ENCODE measurements around the gene DIDO1. TPM values are rescaled to one million over a fixed set of nuclear protein-coding genes. Genes with fewer than 3 reads are reported as not detected.

The DIDO1 gene
- total RNA-seq, 2 experiments from 2014 or later = 65.1 to 70.6 TPM

- Histone ChIP-seq H4K20me1 (ENCODE audit: insufficient read depth, low read length) (no peaks in the 10 kb centered on the region), H2AFZ (ENCODE audit: low read length) (no peak overlapping the region), H3K27ac (ENCODE audit: low read depth, low read length, poor library complexity, severe bottlenecking) (no peak overlapping the region), H3K4me3 (ENCODE audit: low read depth, low read length, poor library complexity, severe bottlenecking) (no peak overlapping the region), H3K9me2 (ENCODE audit: insufficient read depth, low read length) (no peaks in the 10 kb centered on the region), H3K4me2 (ENCODE audit: low read length) (no peak overlapping the region), H3K4me1 (ENCODE audit: insufficient read depth, low read length, poor library complexity, severe bottlenecking) (no peaks in the 10 kb centered on the region), H3K79me2 (ENCODE audit: insufficient read depth, low read depth, low read length) (no peaks in the 10 kb centered on the region), H3K9me3 (ENCODE audit: low read length) (no peaks in the 10 kb centered on the region), H3K36me3 (ENCODE audit: insufficient read depth, low read length) (peaks cover 67% of the 10 kb centered on the region)
- ChIA-PET POLR2A (interaction anchor here (0.7 kb wide), 1 partner anchor 24 kb away, joined by 3 read pairs; the partner anchor contains the start of gene TCFL5), CTCF (ENCODE audit: unreplicated experiment) (no interaction called here)
- intact Hi-C loops (cut with micrococcal nuclease; ENCODE audit: unreplicated experiment) = no loop called here
- BruUV-seq (replicated peaks) = no TSS peak
- no peak for DNase-seq (ENCODE audit: low spot score)
- TF ChIP-seq EZH2phosphoT487 (IDR thresholded peaks at IDR 0.05; ENCODE audit: borderline replicate concordance, low read depth, low read length) (no peak), CTCF (conservative IDR thresholded peaks at IDR 0.05; ENCODE audit: low read length) (no peak)
These were observed 41.0 kb downstream of the DIDO1 start for GRCh38 chr20:62885046-62885895.

- CTCF ChIA-PET (ENCODE audit: unreplicated experiment) = no interaction called here
- H3K9me3 ChIP-seq (ENCODE audit: low read length) = no peaks in the 10 kb centered on the region
- no peak for DNase-seq (ENCODE audit: low spot score)
- POLR2A ChIA-PET = no interaction called here
- BruUV-seq (replicated peaks) = no TSS peak
- no peaks in the 10 kb centered on the region for H4K20me1 ChIP-seq (ENCODE audit: insufficient read depth, low read length)
- no peak overlapping the region for H3K4me2 ChIP-seq (ENCODE audit: low read length)
- H3K9me2 ChIP-seq (ENCODE audit: insufficient read depth, low read length) = no peaks in the 10 kb centered on the region
- no peak overlapping the region for H3K27ac ChIP-seq (ENCODE audit: low read depth, low read length, poor library complexity, severe bottlenecking)
- no peak overlapping the region for H2AFZ ChIP-seq (ENCODE audit: low read length)
- peaks cover 66% of the 10 kb centered on the region for H3K36me3 ChIP-seq (ENCODE audit: insufficient read depth, low read length)
- no peak overlapping the region for H3K4me3 ChIP-seq (ENCODE audit: low read depth, low read length, poor library complexity, severe bottlenecking)
- intact Hi-C loops (cut with micrococcal nuclease; ENCODE audit: unreplicated experiment) = no loop called here
- H3K4me1 ChIP-seq (ENCODE audit: insufficient read depth, low read length, poor library complexity, severe bottlenecking) = no peaks in the 10 kb centered on the region
- TF ChIP-seq CTCF (conservative IDR thresholded peaks at IDR 0.05; ENCODE audit: low read length) (no peak), EZH2phosphoT487 (IDR thresholded peaks at IDR 0.05; ENCODE audit: borderline replicate concordance, low read depth, low read length) (no peak)
- H3K79me2 ChIP-seq (ENCODE audit: insufficient read depth, low read depth, low read length) = no peaks in the 10 kb centered on the region
These were observed 41.7 kb downstream of the DIDO1 start for GRCh38 chr20:62884556-62884955.

GRCh38 chr20:62882426-62882825, 43.9 kb downstream of the DIDO1 start:
- H3K4me2 ChIP-seq (ENCODE audit: low read length) = no peak overlapping the region
- BruUV-seq (replicated peaks) = no TSS peak
- H3K9me3 ChIP-seq (ENCODE audit: low read length) = no peaks in the 10 kb centered on the region
- no peak for TF ChIP-seq CTCF (conservative IDR thresholded peaks at IDR 0.05; ENCODE audit: low read length)
- no peak for TF ChIP-seq EZH2phosphoT487 (IDR thresholded peaks at IDR 0.05; ENCODE audit: borderline replicate concordance, low read depth, low read length)
- DNase-seq (ENCODE audit: low spot score) = no peak
- H3K4me1 ChIP-seq (ENCODE audit: insufficient read depth, low read length, poor library complexity, severe bottlenecking) = no peaks in the 10 kb centered on the region
- ChIA-PET CTCF (ENCODE audit: unreplicated experiment) (no interaction called here), POLR2A (no interaction called here)
- no peak overlapping the region for H3K27ac ChIP-seq (ENCODE audit: low read depth, low read length, poor library complexity, severe bottlenecking)
- no peaks in the 10 kb centered on the region for H3K9me2 ChIP-seq (ENCODE audit: insufficient read depth, low read length)
- intact Hi-C loops (cut with micrococcal nuclease; ENCODE audit: unreplicated experiment) = no loop called here
- H2AFZ ChIP-seq (ENCODE audit: low read length) = no peak overlapping the region
- H4K20me1 ChIP-seq (ENCODE audit: insufficient read depth, low read length) = no peaks in the 10 kb centered on the region
- H3K4me3 ChIP-seq (ENCODE audit: low read depth, low read length, poor library complexity, severe bottlenecking) = no peak overlapping the region
- H3K79me2 ChIP-seq (ENCODE audit: insufficient read depth, low read depth, low read length) = no peaks in the 10 kb centered on the region
- H3K36me3 ChIP-seq (ENCODE audit: insufficient read depth, low read length) = peaks cover 44% of the 10 kb centered on the region
